Calu3 (cell line): ENCODE measurements around the gene SDC4. TPM values are rescaled to one million over a fixed set of nuclear protein-coding genes. Genes with fewer than 3 reads are reported as not detected.
A peak's percentile ranks its signal among the peaks of the same experiment; 100 is the strongest.

Experiments used
- BruUV-seq: library from RNA; stranded (reverse); fragments of 400-500 nt; replicated peaks from 2 replicates; lab custom pipeline; 2021; lab: Mats Ljungman, UMichigan
- CTCF ChIA-PET: fragments of 300-600 bp; sonication (Branson Sonifier 250); formaldehyde crosslinking; loops from one replicate; lab custom pipeline; 2022; ENCODE audit warnings: antibody characterized with exemption; lab: Charles Lee
- DNase-seq: peaks from one replicate; pipeline ENCODE4 v3.0.0; 2022
- H3K27ac Mint-ChIP-seq: one replicate; pipeline ENCODE4 v1.8.0; 2022; ENCODE audit warnings: mixed read lengths; ENCODE audit not compliant: unreplicated experiment
- H3K27me3 Mint-ChIP-seq: one replicate; pipeline ENCODE4 v1.8.0; 2022; ENCODE audit warnings: mixed read lengths; ENCODE audit not compliant: unreplicated experiment
- H3K36me3 Mint-ChIP-seq: one replicate; pipeline ENCODE4 v1.8.0; 2022; ENCODE audit warnings: mild to moderate bottlenecking, moderate library complexity, mixed read lengths; ENCODE audit not compliant: insufficient read depth, unreplicated experiment
- H3K4me1 Mint-ChIP-seq: one replicate; pipeline ENCODE4 v1.8.0; 2022; ENCODE audit warnings: mild to moderate bottlenecking, low read depth, mixed read lengths; ENCODE audit not compliant: unreplicated experiment
- H3K4me3 Mint-ChIP-seq: one replicate; pipeline ENCODE4 v1.8.0; 2022; ENCODE audit warnings: mild to moderate bottlenecking, low read depth, moderate library complexity, mixed read lengths; ENCODE audit not compliant: unreplicated experiment
- H3K9me3 Mint-ChIP-seq: one replicate; pipeline ENCODE4 v1.8.0; 2022; ENCODE audit warnings: low read depth, mixed read lengths; ENCODE audit not compliant: unreplicated experiment
- CTCF ChIP-seq: fragments of 200-600 bp; IDR thresholded peaks from one replicate; pipeline ENCODE4 v1.8.0; 2022; ENCODE audit warnings: antibody characterized with exemption; ENCODE audit not compliant: unreplicated experiment
- intact Hi-C: fragments of 100-400 bp; cut with micrococcal nuclease; formaldehyde crosslinking; loops from one replicate; pipeline ENCODE4 v1.10.0; 2022; ENCODE audit not compliant: unreplicated experiment
- total RNA-seq: library from RNA; stranded (reverse); gene quantifications from 2 replicates; pipeline ENCODE4 v1.2.3, GENCODE V29; 2022

SDC4 gene
- total RNA-seq, 1 experiment from 2014 or later: 238 TPM

GRCh38 chr20:45328451-45328850, 19.8 kb downstream of the SDC4 start:
- H3K9me3 Mint-ChIP-seq: no peaks in the 10 kb centered on the region
- no peak for DNase-seq
- no TSS peak for BruUV-seq
- TF ChIP-seq CTCF: no peak
- H3K36me3 Mint-ChIP-seq: peaks cover 89% of the 10 kb centered on the region
- no peak overlapping the region for H3K27ac Mint-ChIP-seq
- no peak overlapping the region for H3K4me3 Mint-ChIP-seq
- H3K27me3 Mint-ChIP-seq: no peaks in the 10 kb centered on the region
- intact Hi-C loops: no loop called here
- peaks cover 31% of the 10 kb centered on the region for H3K4me1 Mint-ChIP-seq
- CTCF ChIA-PET: interaction anchor here (0.9 to 1.6 kb wide), 2 partner anchors 16 to 109 kb away, joined by 3 to 4 read pairs; no protein-coding TSS in a partner anchor

GRCh38 chr20:45325371-45325770, 22.9 kb downstream of the SDC4 start:
- CTCF ChIA-PET: interaction anchor here (1.0 to 1.1 kb wide), 3 partner anchors 10 to 111 kb away, joined by 3 to 8 read pairs (median 3); no protein-coding TSS in a partner anchor
- no peaks in the 10 kb centered on the region for H3K9me3 Mint-ChIP-seq
- intact Hi-C loops: no loop called here
- no peak for DNase-seq
- no peak overlapping the region for H3K27ac Mint-ChIP-seq
- H3K4me3 Mint-ChIP-seq: no peak overlapping the region
- no peak for TF ChIP-seq CTCF
- no peaks in the 10 kb centered on the region for H3K27me3 Mint-ChIP-seq
- H3K36me3 Mint-ChIP-seq: peaks cover 66% of the 10 kb centered on the region
- no TSS peak for BruUV-seq
- H3K4me1 Mint-ChIP-seq: peaks cover 34% of the 10 kb centered on the region

GRCh38 chr20:45323731-45324130, 24.5 kb downstream of the SDC4 start:
- peaks cover 50% of the 10 kb centered on the region for H3K36me3 Mint-ChIP-seq
- H3K27ac Mint-ChIP-seq: peak overlapping the region; percentile 5
- H3K4me3 Mint-ChIP-seq: peak overlapping the region; percentile 6

GRCh38 chr20:45322952-45323383, 25.3 kb downstream of the SDC4 start:
- Mint-ChIP-seq H3K4me3 (peak overlapping the region; percentile 6), H3K27ac (peak overlapping the region; percentile 5), H3K27me3 (peaks cover 17% of the 10 kb centered on the region), H3K9me3 (no peaks in the 10 kb centered on the region), H3K36me3 (peaks cover 48% of the 10 kb centered on the region), H3K4me1 (peaks cover 21% of the 10 kb centered on the region)
- no TSS peak for BruUV-seq
- intact Hi-C loops: loop anchor here (1.0 to 2.0 kb wide), 3 partner anchors 22 to 113 kb away; no protein-coding TSS in a partner anchor
- TF ChIP-seq CTCF: peak; percentile 65
- DNase-seq: peak; percentile 70
- CTCF ChIA-PET: interaction anchor here (0.6 to 4.5 kb wide), 32 partner anchors 11 to 461 kb away, joined by 3 to 141 read pairs (median 4); partner anchors contain the start of genes PIGT, SDC4, SYS1 and WFDC2

More at GRCh38 chr20:45323731-45324130, 24.5 kb downstream of the SDC4 start:
- Mint-ChIP-seq H3K27me3 (peaks cover 9% of the 10 kb centered on the region), H3K9me3 (no peaks in the 10 kb centered on the region), H3K4me1 (peaks cover 21% of the 10 kb centered on the region)
- intact Hi-C loops: loop anchor here (1.0 to 2.0 kb wide), 3 partner anchors 21 to 113 kb away; no protein-coding TSS in a partner anchor
- DNase-seq: no peak
- BruUV-seq: no TSS peak
- CTCF ChIA-PET: interaction anchor here (1.0 to 4.5 kb wide), 16 partner anchors 12 to 447 kb away, joined by 3 to 141 read pairs (median 8); partner anchors contain the start of genes SDC4 and SYS1
- no peak for TF ChIP-seq CTCF
